ENCODE measurements around the gene DCLK1.

The DCLK1 gene

GRCh38 chr13:35804901-35805300 lies 326.3 kb downstream of the DCLK1 start:
- no peak for TF ChIP-seq CTCF (IDR thresholded peaks at IDR 0.05; ENCODE audit: low read depth, low read length, missing control alignments)

GRCh38 chr13:35797991-35798390 lies 333.2 kb downstream of the DCLK1 start:
- TF ChIP-seq CTCF (IDR thresholded peaks at IDR 0.05; ENCODE audit: low read depth, low read length, missing control alignments): no peak
- no peak overlapping the region for H3K4me3 ChIP-seq (replicated peaks; ENCODE audit: low read depth, low read length)
- no peak for DNase-seq (ENCODE audit: extremely low read depth, low read depth)

More at GRCh38 chr13:35804901-35805300, 326.3 kb downstream of the DCLK1 start:
- no peak overlapping the region for H3K4me3 ChIP-seq (replicated peaks; ENCODE audit: low read depth, low read length)
- no peak for DNase-seq (ENCODE audit: extremely low read depth, low read depth)

DNA sequence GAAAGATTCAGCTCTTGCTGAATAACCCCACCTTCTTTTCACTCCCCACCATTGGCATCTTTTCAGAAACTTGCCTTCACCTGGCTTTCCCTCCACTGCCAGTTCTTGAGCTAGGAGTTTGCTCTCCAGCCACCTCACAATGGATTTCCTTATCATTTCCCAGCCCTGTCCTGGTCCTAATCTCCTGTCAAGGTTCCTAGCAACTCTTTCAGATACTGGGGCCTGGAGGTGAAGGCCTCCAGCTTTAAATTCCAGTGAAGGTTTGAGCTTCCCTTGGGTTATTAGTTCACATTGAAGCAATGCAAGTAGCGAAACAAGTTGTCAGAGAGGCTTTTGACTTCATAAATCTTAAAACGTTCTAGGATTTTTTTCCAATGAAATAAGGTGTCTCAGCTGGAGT lies 333.9 kb downstream of the DCLK1 start:
- DNase-seq (ENCODE audit: extremely low read depth, low read depth): no peak
- no peak for TF ChIP-seq CTCF (IDR thresholded peaks at IDR 0.05; ENCODE audit: low read depth, low read length, missing control alignments)
- H3K4me3 ChIP-seq (replicated peaks; ENCODE audit: low read depth, low read length): no peak overlapping the region

- no peak overlapping the region for H3K4me3 ChIP-seq (replicated peaks; ENCODE audit: low read depth, low read length)
- DNase-seq (ENCODE audit: extremely low read depth, low read depth): no peak
- TF ChIP-seq CTCF (IDR thresholded peaks at IDR 0.05; ENCODE audit: low read depth, low read length, missing control alignments): no peak
These were observed 334.6 kb downstream of the DCLK1 start for GRCh38 chr13:35796623-35797022.

DNA sequence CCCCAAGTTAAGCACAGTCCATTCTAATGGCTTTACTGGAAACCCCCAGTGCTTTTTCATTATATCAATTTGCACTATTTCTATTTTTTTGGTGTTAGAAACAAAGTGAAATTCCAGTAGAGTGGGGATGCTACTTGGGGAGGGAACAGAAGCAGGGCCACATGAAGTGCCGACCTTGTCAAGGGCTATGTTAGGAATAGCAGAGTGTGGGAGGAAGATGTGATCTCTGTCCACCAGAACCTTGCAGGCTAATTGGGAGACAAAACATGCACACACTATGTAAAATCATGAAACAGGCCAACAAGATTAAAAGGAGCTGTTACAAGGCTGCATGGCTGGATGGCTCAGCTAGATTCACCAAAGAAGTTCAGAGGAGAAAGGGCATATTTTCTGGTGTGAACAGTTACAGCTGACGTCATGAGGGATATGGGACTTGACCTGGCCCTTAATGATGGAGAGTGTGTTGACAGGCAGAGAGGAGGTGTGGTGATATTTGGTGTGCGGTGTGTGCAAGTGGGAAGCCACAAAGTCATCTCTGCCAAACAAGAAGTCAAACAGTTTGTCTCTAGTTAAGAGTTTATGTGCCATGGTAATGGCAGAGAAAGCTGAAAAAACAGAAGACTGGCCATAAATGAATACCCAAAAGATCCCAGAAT lies 336.3 kb downstream of the DCLK1 start:
- no peak for TF ChIP-seq CTCF (IDR thresholded peaks at IDR 0.05; ENCODE audit: low read depth, low read length, missing control alignments)
- DNase-seq (ENCODE audit: extremely low read depth, low read depth): no peak

GRCh38 chr13:35793823-35794222 lies 337.4 kb downstream of the DCLK1 start:
- no peak for DNase-seq (ENCODE audit: extremely low read depth, low read depth)
- no peak overlapping the region for H3K4me3 ChIP-seq (replicated peaks; ENCODE audit: low read depth, low read length)
- TF ChIP-seq CTCF (IDR thresholded peaks at IDR 0.05; ENCODE audit: low read depth, low read length, missing control alignments): no peak

More for the DNA sequence above, 336.3 kb downstream of the DCLK1 start:
- no peak overlapping the region for H3K4me3 ChIP-seq (replicated peaks; ENCODE audit: low read depth, low read length)

DNA sequence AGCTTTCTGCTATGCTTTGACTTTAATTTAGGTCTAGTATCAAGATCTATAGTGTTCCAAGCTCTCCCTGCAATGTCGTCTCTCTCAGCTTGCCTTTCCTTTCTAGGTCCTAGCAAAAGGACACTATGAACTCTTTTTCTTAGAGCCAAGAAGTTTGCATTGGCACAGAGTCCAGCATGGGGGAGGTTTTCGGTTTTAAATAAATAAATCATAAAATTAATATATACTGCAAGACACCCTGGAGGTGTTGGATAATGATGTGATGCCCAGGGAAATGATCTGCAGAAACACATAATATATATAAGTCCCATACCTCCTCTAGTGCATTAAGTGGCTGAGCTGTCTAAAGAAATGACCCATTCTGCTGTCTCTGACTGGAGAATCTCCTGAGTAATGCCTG lies 338.3 kb downstream of the DCLK1 start:
- no peak for TF ChIP-seq CTCF (IDR thresholded peaks at IDR 0.05; ENCODE audit: low read depth, low read length, missing control alignments)
- H3K4me3 ChIP-seq (replicated peaks; ENCODE audit: low read depth, low read length): no peak overlapping the region
- no peak for DNase-seq (ENCODE audit: extremely low read depth, low read depth)

Measured in HFF-Myc (cell line).